ENCODE results near the gene ZNF282.
A peak's percentile ranks its signal among the peaks of the same experiment; 100 is the strongest.

Gene ZNF282

GRCh38 chr7:149195180-149196150, at the start of gene ZNF282:
Gene ZNF282 (plus strand): TSS chr7:149195546. CDS start chr7:149195590, 44 bp downstream.
- peak; percentile 98 for DNase-seq (ENCODE audit: low spot score)

GRCh38 chr7:149147072-149147751, 48.1 kb upstream of the ZNF282 start, which contains the start of gene ZNF398:
Gene ZNF398 (plus strand): TSS chr7:149147453. CDS start chr7:149147743, 290 bp downstream.
- DNase-seq (ENCODE audit: low spot score) = peak; percentile 97

GRCh38 chr7:149147752-149148653, 47.3 kb upstream of the ZNF282 start:
- peak; percentile 88 for DNase-seq (ENCODE audit: low spot score)

GRCh38 chr7:149150981-149151380, 44.4 kb upstream of the ZNF282 start:
- no peak for DNase-seq (ENCODE audit: low spot score)

GRCh38 chr7:149153346-149153745, 42.0 kb upstream of the ZNF282 start:
- no peak for DNase-seq (ENCODE audit: low spot score)

- DNase-seq (ENCODE audit: low spot score) = no peak
These were observed 41.3 kb upstream of the ZNF282 start for GRCh38 chr7:149154056-149154455.

GRCh38 chr7:149156898-149157297, 38.4 kb upstream of the ZNF282 start:
- no peak for DNase-seq (ENCODE audit: low spot score)

- no peak for DNase-seq (ENCODE audit: low spot score)
These were observed 34.0 kb upstream of the ZNF282 start for GRCh38 chr7:149161241-149161848.

GRCh38 chr7:149166142-149166541, 29.2 kb upstream of the ZNF282 start:
- DNase-seq (ENCODE audit: low spot score) = no peak

GRCh38 chr7:149166630-149167352, 28.6 kb upstream of the ZNF282 start:
- DNase-seq (ENCODE audit: low spot score) = no peak

- no peak for DNase-seq (ENCODE audit: low spot score)
These were observed 23.3 kb upstream of the ZNF282 start for GRCh38 chr7:149171892-149172533.

GRCh38 chr7:149172534-149172920, 22.8 kb upstream of the ZNF282 start:
- no peak for DNase-seq (ENCODE audit: low spot score)

GRCh38 chr7:149175150-149175549, 20.2 kb upstream of the ZNF282 start:
- DNase-seq (ENCODE audit: low spot score) = no peak

GRCh38 chr7:149179241-149179640, 16.1 kb upstream of the ZNF282 start:
- DNase-seq (ENCODE audit: low spot score) = no peak

- DNase-seq (ENCODE audit: low spot score) = no peak
These were observed 14.5 kb upstream of the ZNF282 start for GRCh38 chr7:149180722-149181449.

- DNase-seq (ENCODE audit: low spot score) = no peak
These were observed 13.9 kb upstream of the ZNF282 start for GRCh38 chr7:149181450-149181790.

GRCh38 chr7:149184274-149184673, 11.1 kb upstream of the ZNF282 start:
- DNase-seq (ENCODE audit: low spot score) = no peak

GRCh38 chr7:149188213-149188612, 7.1 kb upstream of the ZNF282 start:
- DNase-seq (ENCODE audit: low spot score) = no peak

GRCh38 chr7:149188637-149189259, 6.6 kb upstream of the ZNF282 start:
- no peak for DNase-seq (ENCODE audit: low spot score)

Measured in AG08396 (cell line).